Activated naive CD4-positive, alpha-beta T cell treated with anti-CD3 and anti-CD28 coated beads, Interleukin-2, amount 50 U/mL, for 72 hours (primary cell): ENCODE measurements around the gene KCNE3. TPM values are rescaled to one million over a fixed set of nuclear protein-coding genes. Genes with fewer than 3 reads are reported as not detected.
A peak's percentile ranks its signal among the peaks of the same experiment; 100 is the strongest.

ENCODE experiments used
- ATAC-seq, 2 donors: fragments of 150-1000 bp; cut with Tn5 transposase; 2 replicates each; pipeline ENCODE4 v1.10.0; 2021; ENCODE audit warnings: mild to moderate bottlenecking in 2 of 2, moderate library complexity in 2 of 2
- DNase-seq, 2 donors: peaks; one replicate each; pipeline ENCODE4 v3.0.0; 2021 to 2022; ENCODE audit warnings: low spot score in 2 of 2
- H3K27ac Mint-ChIP-seq, 2 donors: one replicate each; pipeline ENCODE4 v1.8.0; 2022; ENCODE audit warnings: mild to moderate bottlenecking in 2 of 2, mixed read lengths in 2 of 2
- H3K36me3 Mint-ChIP-seq, 2 donors: one replicate each; pipeline ENCODE4 v1.8.0; 2022; ENCODE audit warnings: mixed read lengths in 2 of 2
- H3K9me3 Mint-ChIP-seq, 2 donors: one replicate each; pipeline ENCODE4 v1.8.0; 2022; ENCODE audit warnings: mixed read lengths in 2 of 2
- total RNA-seq, 2 donors: library from RNA; stranded (reverse); gene quantifications; one replicate each; pipeline ENCODE4 v1.2.3, GENCODE V29; 2022

KCNE3 gene, protein sequence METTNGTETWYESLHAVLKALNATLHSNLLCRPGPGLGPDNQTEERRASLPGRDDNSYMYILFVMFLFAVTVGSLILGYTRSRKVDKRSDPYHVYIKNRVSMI
- not detected for total RNA-seq

DNA sequence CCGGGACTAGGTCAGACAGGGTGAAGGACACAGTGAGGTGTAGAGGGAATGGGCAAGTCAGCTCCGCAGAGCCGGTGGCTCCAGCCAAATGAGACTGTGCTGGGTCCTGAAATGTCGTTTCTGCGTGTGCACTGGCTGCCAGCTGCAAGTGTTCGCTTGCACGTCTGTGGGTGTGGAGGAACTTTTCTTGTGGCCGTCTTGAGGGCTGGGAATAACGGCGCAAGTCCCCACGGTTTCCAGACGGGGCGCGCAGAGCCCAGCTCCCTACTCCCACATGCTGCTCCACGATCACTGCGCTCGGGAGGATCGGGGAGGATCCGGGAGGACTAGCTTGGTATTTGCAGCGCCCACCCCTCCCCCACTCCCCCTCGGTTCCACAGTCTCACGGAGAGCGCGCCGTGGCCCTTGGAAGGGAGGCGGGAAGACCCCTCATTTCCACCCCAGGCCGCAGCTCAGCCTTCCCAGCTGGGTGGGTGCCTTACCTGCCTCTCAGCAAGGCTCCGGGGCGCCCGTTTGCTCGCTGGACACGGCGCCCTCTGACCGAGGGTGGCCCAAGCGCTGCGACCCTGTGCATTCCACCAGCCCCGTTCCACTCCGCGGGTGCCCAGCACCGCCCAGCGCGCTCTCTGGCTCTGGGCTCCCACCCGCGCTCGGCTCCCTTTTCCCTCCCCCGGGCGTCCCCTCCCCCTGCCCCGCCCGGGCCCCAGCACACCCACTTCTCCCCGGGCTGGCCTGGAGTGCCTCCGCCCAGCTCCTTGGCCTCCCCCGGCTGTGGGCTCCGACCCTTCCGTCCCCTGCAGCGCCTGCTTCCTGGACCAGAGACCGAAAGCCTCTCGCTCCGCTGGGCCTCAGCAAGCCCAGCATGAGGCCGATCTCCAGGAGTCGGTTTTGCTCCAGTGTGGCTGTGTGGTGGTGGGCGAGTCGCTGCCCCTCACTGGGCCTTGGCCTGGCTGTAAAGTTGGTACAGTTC is at the start of gene KCNE3:
KCNE3 (minus strand) TSS at position 634 of the 970 bp plus-strand sequence. CDS start 9,986 bp downstream, outside the sequence.
- no peaks in the 10 kb centered on the region for H3K9me3 Mint-ChIP-seq
- no peaks in the 10 kb centered on the region for H3K36me3 Mint-ChIP-seq
- DNase-seq = no peak
- H3K27ac Mint-ChIP-seq = no peak within 1 kb of the TSS
- no peak for ATAC-seq

GRCh38 chr11:74507582-74507981 is 40.2 kb upstream of the KCNE3 start:
- Mint-ChIP-seq H3K9me3 (peaks cover 2 to 6% of the 10 kb centered on the region in 2 donors), H3K27ac (no peak overlapping the region), H3K36me3 (no peaks in the 10 kb centered on the region)
- no peak for ATAC-seq
- no peak for DNase-seq

GRCh38 chr11:74506823-74507222 is 39.5 kb upstream of the KCNE3 start:
- H3K9me3 Mint-ChIP-seq = peaks cover 0 to 2% of the 10 kb centered on the region in 2 donors
- no peak for DNase-seq

GRCh38 chr11:74505911-74506310 is 38.6 kb upstream of the KCNE3 start:
- ATAC-seq (no peak), DNase-seq (no peak)
- H3K9me3 Mint-ChIP-seq = peaks cover 0 to 3% of the 10 kb centered on the region in 2 donors
- no peak overlapping the region for H3K27ac Mint-ChIP-seq
- no peaks in the 10 kb centered on the region for H3K36me3 Mint-ChIP-seq

More at GRCh38 chr11:74506823-74507222, 39.5 kb upstream of the KCNE3 start:
- no peak overlapping the region for H3K27ac Mint-ChIP-seq
- H3K36me3 Mint-ChIP-seq = no peaks in the 10 kb centered on the region
- ATAC-seq = no peak

GRCh38 chr11:74504100-74504691 is 36.8 kb upstream of the KCNE3 start:
- peaks cover 0 to 3% of the 10 kb centered on the region in 2 donors for H3K9me3 Mint-ChIP-seq
- H3K27ac Mint-ChIP-seq = no peak overlapping the region
- no peak for DNase-seq
- no peak for ATAC-seq
- no peaks in the 10 kb centered on the region for H3K36me3 Mint-ChIP-seq

DNA sequence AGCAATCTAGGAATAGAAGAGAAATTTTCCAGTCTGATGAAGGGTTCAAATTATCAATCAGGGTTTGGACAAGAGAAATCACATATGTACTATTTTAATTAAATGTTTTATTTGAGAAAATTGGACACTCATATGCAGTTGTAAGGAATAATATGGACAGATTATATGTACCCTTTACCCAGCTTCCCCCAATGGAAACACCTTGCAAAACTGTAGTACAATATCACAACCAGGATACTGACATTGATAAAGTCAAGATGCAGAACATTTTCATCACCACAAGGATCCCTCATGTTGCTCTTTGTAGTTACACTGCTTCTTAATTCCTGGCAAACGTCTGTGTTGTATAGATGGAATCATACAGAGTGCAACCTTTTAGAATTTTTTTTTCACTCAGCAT is 27.6 kb upstream of the KCNE3 start:
- Mint-ChIP-seq H3K9me3 (peaks cover 0 to 4% of the 10 kb centered on the region in 2 donors), H3K36me3 (peaks cover 0 to 9% of the 10 kb centered on the region in 2 donors), H3K27ac (no peak overlapping the region)
- DNase-seq = no peak
- ATAC-seq = no peak

- Mint-ChIP-seq H3K27ac (peak overlapping the region; percentile 86 to 95), H3K36me3 (peaks cover 0 to 9% of the 10 kb centered on the region in 2 donors), H3K9me3 (peaks cover 0 to 4% of the 10 kb centered on the region in 2 donors)
- DNase-seq (no peak), ATAC-seq (no peak)
Measured at GRCh38 chr11:74493791-74494630, 26.7 kb upstream of the KCNE3 start.

DNA sequence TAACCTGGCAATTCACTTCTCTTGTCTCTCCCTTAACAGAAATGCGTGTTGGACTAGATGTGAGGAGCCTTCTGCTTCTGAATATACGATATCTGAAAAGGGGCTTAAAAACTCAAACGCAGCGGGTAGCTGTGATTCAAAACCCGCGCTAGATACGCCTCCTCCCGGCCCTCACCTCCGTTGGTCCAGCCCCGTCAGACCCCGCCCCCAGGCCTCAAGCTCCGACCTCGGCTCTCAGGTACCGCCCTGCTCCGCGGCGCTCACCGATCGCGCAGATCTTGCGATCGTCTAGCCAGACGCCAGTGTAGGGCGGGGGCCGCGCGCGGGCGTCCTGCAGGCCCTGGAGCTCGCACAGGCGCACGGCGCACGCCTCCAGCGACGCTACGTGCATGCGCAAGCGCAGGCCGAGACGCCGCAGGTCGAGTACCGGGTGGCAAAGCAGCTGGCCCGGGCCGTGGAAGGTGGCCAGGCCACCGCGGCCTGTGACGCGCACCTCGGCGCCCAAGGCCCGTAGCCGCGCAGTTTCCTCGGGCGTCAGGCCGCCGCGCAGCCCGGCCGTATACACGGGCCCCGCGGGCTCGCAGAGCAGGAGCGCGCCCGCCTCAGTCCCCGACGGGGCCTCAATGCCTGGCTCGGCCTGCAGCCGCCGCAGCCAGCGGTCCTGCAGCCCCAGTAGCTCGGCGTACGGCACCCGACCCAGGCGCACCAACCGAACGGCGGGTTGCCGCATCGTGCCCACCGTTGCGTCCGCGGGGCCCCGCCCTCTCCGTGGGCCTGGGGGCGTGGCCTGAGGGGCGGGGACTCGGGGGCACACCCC is 25.8 kb upstream of the KCNE3 start, which contains the start of gene LIPT2:
LIPT2 (minus strand) TSS at position 751 of the 817 bp plus-strand sequence; CDS start at position 730, 21 bp downstream.
- Mint-ChIP-seq H3K27ac (peak within 1 kb of the TSS; percentile 86 to 95), H3K9me3 (peaks cover 0 to 4% of the 10 kb centered on the region in 2 donors), H3K36me3 (peaks cover 0 to 9% of the 10 kb centered on the region in 2 donors)
- DNase-seq = peak; percentile 96 to 97
- ATAC-seq = peak; percentile 95 to 97

DNA sequence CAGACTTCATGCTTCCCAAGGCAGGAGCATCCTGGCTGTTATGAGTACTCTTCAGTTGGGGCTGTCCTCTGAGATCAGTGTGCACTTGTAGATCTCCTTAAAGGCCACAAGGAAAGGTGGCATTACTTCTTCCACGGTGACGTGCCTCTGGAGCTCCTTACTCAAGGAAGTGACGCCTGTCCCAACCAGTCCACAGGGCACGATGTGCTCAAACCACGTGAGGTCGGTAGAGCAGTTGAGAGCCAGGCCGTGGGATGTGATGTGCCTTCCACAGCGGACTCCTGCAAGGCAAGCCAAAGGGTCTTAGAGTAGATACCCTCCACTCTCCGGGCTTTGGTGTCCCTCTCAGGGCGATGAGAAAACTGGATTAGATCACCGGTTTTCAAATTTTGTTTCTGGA is 24.7 kb upstream of the KCNE3 start:
- Mint-ChIP-seq H3K9me3 (peaks cover 0 to 3% of the 10 kb centered on the region in 2 donors), H3K27ac (peak overlapping the region; percentile 86 to 90), H3K36me3 (peaks cover 0 to 5% of the 10 kb centered on the region in 2 donors)
- peak in 1 of 2 donors; percentile 3 for ATAC-seq
- DNase-seq = no peak

DNA sequence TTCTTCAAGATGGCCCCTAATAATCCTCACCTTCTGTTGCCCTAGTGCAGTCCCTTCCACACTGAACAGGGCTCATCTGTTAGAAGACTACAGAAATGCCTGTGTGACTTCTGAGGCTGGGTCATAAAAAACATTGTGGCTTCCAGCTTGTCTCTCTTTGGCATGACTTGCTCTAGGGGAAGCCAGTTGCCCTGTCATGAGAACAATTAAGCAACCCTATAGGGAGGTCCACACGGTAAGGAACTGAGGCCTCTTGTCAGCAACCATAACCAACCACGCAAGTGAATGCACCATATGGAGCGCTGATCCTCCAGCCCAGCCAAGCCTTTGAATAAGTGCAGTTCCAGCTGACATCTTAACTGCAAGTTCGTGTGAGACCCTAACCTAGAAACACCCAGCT is 23.6 kb upstream of the KCNE3 start:
- H3K9me3 Mint-ChIP-seq = no peaks in the 10 kb centered on the region
- DNase-seq (no peak), ATAC-seq (no peak)
- no peaks in the 10 kb centered on the region for H3K36me3 Mint-ChIP-seq
- H3K27ac Mint-ChIP-seq = peak overlapping the region in 1 of 2 donors; percentile 86

- DNase-seq (no peak), ATAC-seq (no peak)
- Mint-ChIP-seq H3K36me3 (no peaks in the 10 kb centered on the region), H3K9me3 (no peaks in the 10 kb centered on the region), H3K27ac (peak overlapping the region in 1 of 2 donors; percentile 76)
Measured at GRCh38 chr11:74487875-74488274, 20.5 kb upstream of the KCNE3 start.

DNA sequence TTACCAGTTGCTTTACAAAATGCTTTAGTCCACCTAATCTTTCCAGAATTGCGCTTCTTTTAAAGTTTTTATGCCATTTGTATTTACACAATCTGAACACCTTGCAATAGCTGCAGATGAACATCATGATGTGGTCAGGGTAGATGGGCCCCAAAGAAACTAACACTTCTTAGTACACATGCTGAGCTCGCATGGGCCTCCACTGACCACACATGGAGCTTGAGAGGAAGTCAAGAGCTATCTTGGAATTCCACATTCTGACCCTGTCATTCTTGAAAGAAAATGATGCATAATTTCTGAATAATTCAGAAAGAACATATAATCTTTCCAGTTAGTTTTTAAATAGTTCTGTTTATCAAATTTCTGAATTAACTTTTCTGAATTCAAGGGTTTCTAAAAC is 18.5 kb upstream of the KCNE3 start:
- Mint-ChIP-seq H3K27ac (no peak overlapping the region), H3K9me3 (no peaks in the 10 kb centered on the region), H3K36me3 (no peaks in the 10 kb centered on the region)
- DNase-seq = no peak
- no peak for ATAC-seq

GRCh38 chr11:74480688-74481417 is 13.5 kb upstream of the KCNE3 start:
- H3K27ac Mint-ChIP-seq = peak overlapping the region in 1 of 2 donors; percentile 24
- H3K9me3 Mint-ChIP-seq = no peaks in the 10 kb centered on the region
- DNase-seq (no peak), ATAC-seq (no peak)
- H3K36me3 Mint-ChIP-seq = no peaks in the 10 kb centered on the region

- DNase-seq (no peak), ATAC-seq (no peak)
- Mint-ChIP-seq H3K9me3 (no peaks in the 10 kb centered on the region), H3K27ac (no peak overlapping the region), H3K36me3 (no peaks in the 10 kb centered on the region)
Measured at GRCh38 chr11:74479732-74480123, 12.4 kb upstream of the KCNE3 start.
